ENCODE measurements around the gene STKLD1.
"Not testable (repeated sequence)": the region's sequence is repeated elsewhere in the genome, so short reads cannot be mapped to it uniquely, and the experiment has no call there.

STKLD1 gene

GRCh38 chr9:133375724-133376654 lies at the start of gene STKLD1, which contains the start of gene SURF4:
Gene STKLD1, plus strand, starts transcription at chr9:133376366. Its CDS starts 108 bp downstream, at chr9:133376474.
Gene SURF4, minus strand, starts transcription at chr9:133376060. Its CDS starts 91 bp downstream, at chr9:133375969.
- peak; percentile 99 for DNase-seq (ENCODE audit: low read depth)
- TF ChIP-seq CTCF (IDR thresholded peaks at IDR 0.05; ENCODE audit: insufficient read depth, low read depth, low read length, missing control alignments), result no peak
- peak within 1 kb of the TSS; percentile 81 for H3K4me3 ChIP-seq (ENCODE audit: low read length)

GRCh38 chr9:133327021-133327420 lies 49.1 kb upstream of the STKLD1 start:
- not testable (repeated sequence) for DNase-seq (ENCODE audit: low read depth); H3K4me3 ChIP-seq (ENCODE audit: low read length)

- no peak for DNase-seq (ENCODE audit: low read depth)
- no peak overlapping the region for H3K4me3 ChIP-seq (ENCODE audit: low read length)
- TF ChIP-seq CTCF (IDR thresholded peaks at IDR 0.05; ENCODE audit: insufficient read depth, low read depth, low read length, missing control alignments), result no peak
These were observed 48.2 kb upstream of the STKLD1 start for GRCh38 chr9:133327834-133328484.

- H3K4me3 ChIP-seq (ENCODE audit: low read length), result not testable (repeated sequence)
- TF ChIP-seq CTCF (IDR thresholded peaks at IDR 0.05; ENCODE audit: insufficient read depth, low read depth, low read length, missing control alignments), result peak; percentile 66
- DNase-seq (ENCODE audit: low read depth), result peak; percentile 34
These were observed 46.6 kb upstream of the STKLD1 start for GRCh38 chr9:133329306-133330156.

GRCh38 chr9:133331221-133331620 lies 44.9 kb upstream of the STKLD1 start:
- DNase-seq (ENCODE audit: low read depth), result no peak
- TF ChIP-seq CTCF (IDR thresholded peaks at IDR 0.05; ENCODE audit: insufficient read depth, low read depth, low read length, missing control alignments), result no peak
- no peak overlapping the region for H3K4me3 ChIP-seq (ENCODE audit: low read length)

- no peak overlapping the region for H3K4me3 ChIP-seq (ENCODE audit: low read length)
- no peak for DNase-seq (ENCODE audit: low read depth)
- TF ChIP-seq CTCF (IDR thresholded peaks at IDR 0.05; ENCODE audit: insufficient read depth, low read depth, low read length, missing control alignments), result no peak
These were observed 44.4 kb upstream of the STKLD1 start for GRCh38 chr9:133331641-133332380.
